GM10266 (cell line): ENCODE measurements around the gene GPR148.
A peak's percentile ranks its signal among the peaks of the same experiment; 100 is the strongest.

Source experiments
- DNase-seq: peaks from one replicate; pipeline ENCODE4 v3.0.0; 2012; ENCODE audit errors: extremely low spot score
- CTCF ChIP-seq: IDR thresholded peaks from 2 replicates; pipeline ENCODE4 v1.5.1; 2012; ENCODE audit warnings: mild to moderate bottlenecking, low read depth; ENCODE audit not compliant: control insufficient read depth, insufficient read depth; ENCODE audit errors: missing control alignments

Gene GPR148

GRCh38 chr2:130755256-130756052 is 26.6 kb downstream of the GPR148 start, which contains the start of gene AMER3:
Gene AMER3 (plus strand): TSS chr2:130755540. CDS start chr2:130762073, 6,533 bp downstream.
- no peak for DNase-seq
- TF ChIP-seq CTCF = no peak

GRCh38 chr2:130756053-130756873 is 27.4 kb downstream of the GPR148 start:
- TF ChIP-seq CTCF = no peak
- peak; percentile 65 for DNase-seq

- no peak for TF ChIP-seq CTCF
Measured at GRCh38 chr2:130756874-130757668, 28.2 kb downstream of the GPR148 start.

GRCh38 chr2:130759906-130760753 is 31.3 kb downstream of the GPR148 start:
- DNase-seq = no peak
- TF ChIP-seq CTCF = no peak

More at GRCh38 chr2:130756874-130757668, 28.2 kb downstream of the GPR148 start:
- DNase-seq = no peak

- DNase-seq = no peak
- TF ChIP-seq CTCF = no peak
Measured at GRCh38 chr2:130760754-130761751, 32.2 kb downstream of the GPR148 start.
